SK-MEL-5 (cell line): ENCODE results near the gene SPTBN5. TPM values are rescaled to one million over a fixed set of nuclear protein-coding genes. Genes with fewer than 3 reads are reported as not detected.
A peak's percentile ranks its signal among the peaks of the same experiment; 100 is the strongest.

Source experiments
- DNase-seq: peaks from one replicate; pipeline ENCODE4 v3.0.0-alpha.2; 2016; ENCODE audit warnings: low read depth, low spot score
- in situ Hi-C: cut with HindIII; loops from 2 replicates; pipeline ENCODE4 v1.10.0; 2016; ENCODE audit warnings: low sequenced_read_pairs, high pct_unique_total_duplicates, low pct_unique_long_range_greater_than_20kb
- total RNA-seq: library from RNA; depleted of rRNA; stranded (reverse); fragments of >200 nt; shearing (Covaris generic); gene quantifications from 2 replicates; pipeline ENCODE4 v1.2.3, GENCODE V29; 2014

SPTBN5 gene
- total RNA-seq, 1 experiment from 2014 or later = 0.03 TPM

GRCh38 chr15:41812820-41813375, 81.0 kb downstream of the SPTBN5 start:
- in situ Hi-C loops = no loop called here
- no peak for DNase-seq

GRCh38 chr15:41811432-41812195, 82.2 kb downstream of the SPTBN5 start:
- in situ Hi-C loops = no loop called here
- peak; percentile 86 for DNase-seq

GRCh38 chr15:41810651-41811431, 83.0 kb downstream of the SPTBN5 start:
- DNase-seq = peak; percentile 31
- in situ Hi-C loops = no loop called here

GRCh38 chr15:41809526-41810220, 84.2 kb downstream of the SPTBN5 start:
- no peak for DNase-seq
- in situ Hi-C loops = no loop called here

- no peak for DNase-seq
- in situ Hi-C loops = no loop called here
Measured at GRCh38 chr15:41809121-41809520, 84.7 kb downstream of the SPTBN5 start.

- in situ Hi-C loops = no loop called here
- DNase-seq = peak; percentile 57
Measured at GRCh38 chr15:41806291-41807181, 87.3 kb downstream of the SPTBN5 start.

GRCh38 chr15:41805711-41806110, 88.1 kb downstream of the SPTBN5 start:
- in situ Hi-C loops = no loop called here
- no peak for DNase-seq

- DNase-seq = no peak
- in situ Hi-C loops = no loop called here
Measured at GRCh38 chr15:41804916-41805666, 88.8 kb downstream of the SPTBN5 start.

- DNase-seq = no peak
Measured at GRCh38 chr15:41804361-41804760, 89.5 kb downstream of the SPTBN5 start.

GRCh38 chr15:41801850-41802455, 91.9 kb downstream of the SPTBN5 start:
- in situ Hi-C loops = no loop called here
- no peak for DNase-seq

More at GRCh38 chr15:41804361-41804760, 89.5 kb downstream of the SPTBN5 start:
- in situ Hi-C loops = no loop called here

- in situ Hi-C loops = no loop called here
Measured at GRCh38 chr15:41801185-41801584, 92.7 kb downstream of the SPTBN5 start.

GRCh38 chr15:41799488-41799805, 94.4 kb downstream of the SPTBN5 start:
- in situ Hi-C loops = no loop called here
- DNase-seq = no peak

More at GRCh38 chr15:41801185-41801584, 92.7 kb downstream of the SPTBN5 start:
- no peak for DNase-seq

- no peak for DNase-seq
- in situ Hi-C loops = no loop called here
Measured at GRCh38 chr15:41798607-41799487, 95.0 kb downstream of the SPTBN5 start.
